Duodenal mucosa (tissue), 2 donors: Measurements from ENCODE around the gene ARHGAP45.
"Not testable (repeated sequence)": the region's sequence is repeated elsewhere in the genome, so short reads cannot be mapped to it uniquely, and the experiment has no call there.

Source experiments
- H3K27ac ChIP-seq: one replicate; pipeline ENCODE4 v1.7.0; 2013; ENCODE audit warnings: low read depth, low read length
- H3K27me3 ChIP-seq, 2 donors: one replicate each; pipeline ENCODE4 v1.7.0; 2013; ENCODE audit warnings: low read length in 2 of 2, control low read depth in 1 of 2; ENCODE audit not compliant: insufficient read depth in 2 of 2, control insufficient read depth in 1 of 2
- H3K36me3 ChIP-seq, 2 donors: one replicate each; pipeline ENCODE4 v1.7.0; 2013; ENCODE audit warnings: low read length in 2 of 2, control low read depth in 1 of 2; ENCODE audit not compliant: insufficient read depth in 2 of 2, control insufficient read depth in 1 of 2
- H3K4me1 ChIP-seq, 2 donors: one replicate each; pipeline ENCODE4 v1.7.0; 2013; ENCODE audit warnings: low read length in 2 of 2, control low read depth in 1 of 2; ENCODE audit not compliant: insufficient read depth in 2 of 2, control insufficient read depth in 1 of 2
- H3K4me3 ChIP-seq, 2 donors: one replicate each; pipeline ENCODE4 v1.7.0; 2013; ENCODE audit warnings: low read length in 2 of 2, low read depth in 1 of 2
- H3K9ac ChIP-seq, 2 donors: one replicate each; pipeline ENCODE4 v1.7.0; 2013; ENCODE audit warnings: low read length in 2 of 2, low read depth in 1 of 2
- H3K9me3 ChIP-seq, 2 donors: one replicate each; pipeline ENCODE4 v1.7.0; 2013; ENCODE audit warnings: low read length in 2 of 2, control low read depth in 1 of 2; ENCODE audit not compliant: control insufficient read depth in 1 of 2

Gene ARHGAP45

GRCh38 chr19:1025080-1025479, 41.9 kb upstream of the ARHGAP45 start:
- H3K4me1 ChIP-seq, result peaks cover 1 to 29% of the 10 kb centered on the region in 2 donors
- not testable (repeated sequence) for H3K4me3 ChIP-seq, H3K27me3 ChIP-seq, H3K9me3 ChIP-seq, H3K27ac ChIP-seq, H3K36me3 ChIP-seq, H3K9ac ChIP-seq

GRCh38 chr19:1025960-1026782, 40.8 kb upstream of the ARHGAP45 start, which contains the start of gene CNN2:
Gene CNN2 (plus strand): TSS chr19:1026608. CDS start chr19:1026662, 54 bp downstream.
- peak within 1 kb of the TSS; percentile 72 to 78 for H3K4me3 ChIP-seq
- no peaks in the 10 kb centered on the region for H3K27me3 ChIP-seq
- H3K9me3 ChIP-seq, result no peaks in the 10 kb centered on the region
- H3K4me1 ChIP-seq, result peaks cover 0 to 32% of the 10 kb centered on the region in 2 donors
- peaks cover 0 to 3% of the 10 kb centered on the region in 2 donors for H3K36me3 ChIP-seq
- peak within 1 kb of the TSS; percentile 66 to 78 for H3K9ac ChIP-seq
- peak within 1 kb of the TSS; percentile 85 for H3K27ac ChIP-seq

DNA sequence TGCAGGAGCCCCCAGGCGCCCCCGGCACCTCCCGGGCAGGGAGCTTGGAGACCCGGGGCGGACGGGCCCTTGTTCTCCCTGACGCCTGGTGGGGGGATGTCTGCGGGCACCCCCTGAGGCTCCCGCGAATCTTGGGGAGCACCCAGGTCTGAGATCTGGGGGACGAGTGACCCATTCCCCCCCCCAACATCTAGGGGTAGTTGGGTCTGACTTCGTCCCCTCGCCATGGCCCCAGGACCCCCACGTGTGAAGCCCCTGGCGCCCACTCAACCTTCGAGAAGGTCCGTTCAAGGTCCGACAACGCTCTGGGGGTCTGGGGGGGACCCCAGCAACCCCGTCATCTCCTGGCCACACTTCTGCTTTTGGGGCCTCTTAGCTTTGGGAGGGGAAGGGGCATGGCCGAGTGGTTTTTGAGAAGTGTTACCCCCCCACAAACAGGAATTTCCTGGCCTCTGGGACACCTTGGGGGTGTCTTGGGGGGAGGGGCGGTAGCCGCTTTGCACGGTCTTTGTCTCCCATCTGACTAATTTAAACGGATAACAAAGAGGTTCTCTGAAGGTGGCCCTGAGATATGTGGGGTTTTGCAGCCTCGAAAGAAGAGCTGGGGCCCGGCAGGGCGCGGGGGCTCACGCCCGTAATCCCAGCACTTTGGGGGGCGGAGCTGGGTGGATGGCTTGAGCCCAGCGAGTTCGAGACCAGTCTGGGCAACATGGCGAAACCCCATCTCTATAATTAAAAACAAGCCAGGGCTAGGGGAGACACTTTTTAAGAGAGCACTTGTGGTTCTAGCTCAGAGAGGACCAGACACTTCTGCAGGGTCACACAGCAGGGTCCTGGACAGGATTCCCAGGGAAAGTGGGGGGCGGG, 40.0 kb upstream of the ARHGAP45 start:
- Histone ChIP-seq H3K36me3 (peaks cover 0 to 3% of the 10 kb centered on the region in 2 donors), H3K4me1 (peaks cover 0 to 32% of the 10 kb centered on the region in 2 donors), H3K27ac (peak overlapping the region; percentile 85), H3K9me3 (no peaks in the 10 kb centered on the region), H3K27me3 (no peaks in the 10 kb centered on the region), H3K4me3 (peak overlapping the region; percentile 72 to 78), H3K9ac (peak overlapping the region; percentile 66 to 78)

GRCh38 chr19:1027650-1028061, 39.3 kb upstream of the ARHGAP45 start:
- H3K27me3 ChIP-seq, result no peaks in the 10 kb centered on the region
- H3K9me3 ChIP-seq, result no peaks in the 10 kb centered on the region
- peaks cover 0 to 32% of the 10 kb centered on the region in 2 donors for H3K4me1 ChIP-seq
- H3K9ac ChIP-seq, result peak overlapping the region; percentile 66 to 78
- H3K36me3 ChIP-seq, result peaks cover 0 to 9% of the 10 kb centered on the region in 2 donors
- H3K4me3 ChIP-seq, result peak overlapping the region; percentile 72 to 78
- H3K27ac ChIP-seq, result peak overlapping the region; percentile 80

DNA sequence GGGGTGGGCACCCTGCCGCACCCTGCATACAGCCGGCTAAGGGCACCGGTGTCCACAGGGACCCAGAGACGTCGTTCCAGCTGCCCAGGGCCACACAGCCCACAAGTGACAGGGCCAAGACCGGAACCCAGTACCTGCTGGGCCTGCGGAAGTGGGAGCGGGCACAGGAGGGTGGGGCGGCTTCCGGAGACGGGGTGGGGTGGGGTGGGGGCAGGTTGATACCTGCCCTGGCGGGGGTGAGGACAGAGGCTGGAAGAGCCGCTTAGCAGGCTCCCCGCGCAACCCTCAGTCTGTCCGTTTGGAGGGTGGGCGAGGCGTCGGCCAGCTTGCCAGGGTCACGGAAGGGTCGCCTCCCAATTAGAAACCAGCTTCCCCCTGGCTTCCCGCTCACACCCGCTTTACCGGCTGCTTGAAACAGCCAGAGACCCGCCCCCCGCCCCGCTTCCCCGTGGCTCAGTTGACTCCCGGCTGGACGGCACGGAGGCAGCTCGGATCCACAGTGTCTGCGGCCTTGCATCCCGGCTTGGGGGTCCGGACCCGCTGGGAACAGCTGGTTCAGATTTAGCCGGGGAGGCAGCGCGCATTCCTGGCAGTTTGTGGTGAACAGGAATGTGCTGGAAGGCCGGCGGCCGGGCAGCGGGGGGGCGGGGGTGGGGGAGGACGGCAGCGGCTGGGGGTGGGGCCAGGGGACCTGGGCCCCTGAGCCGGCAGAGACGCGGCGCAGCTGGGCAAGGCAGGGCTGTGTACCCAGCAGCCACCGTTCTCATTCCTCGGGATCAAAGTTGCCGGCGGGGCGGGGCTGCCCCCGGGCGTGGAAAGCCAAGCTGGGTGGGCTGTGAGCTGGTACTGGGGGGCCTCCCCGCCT, 38.7 kb upstream of the ARHGAP45 start:
- H3K36me3 ChIP-seq, result peaks cover 0 to 13% of the 10 kb centered on the region in 2 donors

GRCh38 chr19:1032264-1032867, 34.6 kb upstream of the ARHGAP45 start:
- no peaks in the 10 kb centered on the region for H3K27me3 ChIP-seq
- H3K9ac ChIP-seq, result no peak overlapping the region
- peaks cover 0 to 20% of the 10 kb centered on the region in 2 donors for H3K36me3 ChIP-seq
- H3K4me3 ChIP-seq, result no peak overlapping the region
- no peaks in the 10 kb centered on the region for H3K9me3 ChIP-seq
- no peak overlapping the region for H3K27ac ChIP-seq
- H3K4me1 ChIP-seq, result peaks cover 0 to 23% of the 10 kb centered on the region in 2 donors

More for the DNA sequence above, 38.7 kb upstream of the ARHGAP45 start:
- H3K4me3 ChIP-seq, result peak overlapping the region; percentile 72 to 78
- no peaks in the 10 kb centered on the region for H3K9me3 ChIP-seq
- H3K27ac ChIP-seq, result peak overlapping the region; percentile 80
- H3K27me3 ChIP-seq, result no peaks in the 10 kb centered on the region
- H3K4me1 ChIP-seq, result peaks cover 0 to 32% of the 10 kb centered on the region in 2 donors
- H3K9ac ChIP-seq, result peak overlapping the region; percentile 59 to 66

DNA sequence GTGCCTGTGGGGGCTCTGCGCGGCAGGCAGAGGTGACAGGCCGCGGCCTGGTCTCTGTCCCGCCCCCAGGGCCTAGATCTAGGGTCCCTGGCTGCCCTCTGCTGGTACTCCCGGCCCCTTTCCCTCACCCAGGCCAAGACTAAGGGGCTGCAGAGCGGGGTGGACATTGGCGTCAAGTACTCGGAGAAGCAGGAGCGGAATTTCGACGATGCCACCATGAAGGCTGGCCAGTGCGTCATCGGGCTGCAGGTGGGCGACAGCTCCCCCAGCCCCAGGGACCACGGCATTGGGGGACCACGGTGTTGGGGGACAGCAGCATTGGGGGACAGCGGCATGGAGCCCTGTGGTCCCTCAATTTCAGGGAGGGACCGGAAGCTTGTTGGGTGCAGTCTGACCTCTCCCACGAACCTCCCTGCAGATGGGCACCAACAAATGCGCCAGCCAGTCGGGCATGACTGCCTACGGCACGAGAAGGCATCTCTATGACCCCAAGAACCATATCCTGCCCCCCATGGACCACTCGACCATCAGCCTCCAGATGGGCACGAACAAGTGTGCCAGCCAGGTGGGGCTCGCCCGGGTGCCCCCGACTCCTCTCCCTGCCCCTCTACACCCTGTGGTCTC, 30.9 kb upstream of the ARHGAP45 start:
- Histone ChIP-seq H3K4me1 (peaks cover 15 to 35% of the 10 kb centered on the region in 2 donors), H3K4me3 (no peak overlapping the region), H3K9ac (no peak overlapping the region), H3K27me3 (no peaks in the 10 kb centered on the region), H3K27ac (no peak overlapping the region), H3K36me3 (peaks cover 0 to 17% of the 10 kb centered on the region in 2 donors), H3K9me3 (no peaks in the 10 kb centered on the region)

GRCh38 chr19:1037621-1038064, 29.3 kb upstream of the ARHGAP45 start:
- H3K4me3 ChIP-seq, result no peak overlapping the region
- no peak overlapping the region for H3K27ac ChIP-seq

More at GRCh38 chr19:1037621-1038064, 29.3 kb upstream of the ARHGAP45 start:
- Histone ChIP-seq H3K27me3 (no peaks in the 10 kb centered on the region), H3K9me3 (no peaks in the 10 kb centered on the region), H3K9ac (peak overlapping the region in 1 of 2 donors; percentile 25), H3K4me1 (peaks cover 24 to 50% of the 10 kb centered on the region in 2 donors), H3K36me3 (peaks cover 0 to 11% of the 10 kb centered on the region in 2 donors)
